Keratinocyte (primary cell): Measurements from ENCODE around the gene FNBP1. TPM values are rescaled to one million over a fixed set of nuclear protein-coding genes. Genes with fewer than 3 reads are reported as not detected.

Experiments
- DNase-seq: peaks from one replicate; pipeline ENCODE4 v3.0.0-alpha.2; 2011; ENCODE audit warnings: low read depth, missing footprints, low spot score
- FAIRE-seq: peaks from 2 replicates; lab custom pipeline; 2011; peaks lifted over from hg19 to GRCh38; lab: Jason Lieb, UNC
- H2AFZ ChIP-seq: 2 replicates; pipeline ENCODE4 v1.6.0; 2012; ENCODE audit warnings: low read length, control low read depth, inconsistent platforms; ENCODE audit not compliant: control insufficient read depth
- H3K27ac ChIP-seq: 2 replicates; pipeline ENCODE4 v1.5.1; 2011; ENCODE audit warnings: low read length; ENCODE audit not compliant: control insufficient read depth, insufficient read depth
- H3K27me3 ChIP-seq: 3 replicates; pipeline ENCODE4 v1.6.0; 2011; ENCODE audit warnings: low read length; ENCODE audit not compliant: control insufficient read depth, insufficient read depth; ENCODE audit errors: extremely low read depth
- H3K36me3 ChIP-seq, 2 experiments: 2 replicates in 1 of 2; 3 replicates in 1 of 2; pipeline ENCODE4 v1.5.1; 2011; ENCODE audit warnings: low read length in 2 of 2, mild to moderate bottlenecking in 1 of 2; ENCODE audit not compliant: control insufficient read depth in 2 of 2, insufficient read depth in 2 of 2; ENCODE audit errors: extremely low read depth in 1 of 2
- H3K4me1 ChIP-seq: 3 replicates; pipeline ENCODE4 v1.5.1; 2011; ENCODE audit warnings: low read length; ENCODE audit not compliant: control insufficient read depth, insufficient read depth; ENCODE audit errors: extremely low read depth
- H3K4me2 ChIP-seq: 3 replicates; pipeline ENCODE4 v1.6.0; 2011; ENCODE audit warnings: low read depth, low read length; ENCODE audit not compliant: control insufficient read depth, insufficient read depth; ENCODE audit errors: extremely low read depth
- H3K4me3 ChIP-seq, 3 experiments: fragments of 200-600 bp in 1 of 3; sonication (generic) in 1 of 3; 2 replicates in 2 of 3; 3 replicates in 1 of 3; pipeline ENCODE4 v1.5.1; 2011 to 2016; ENCODE audit warnings: low read length in 3 of 3, mild to moderate bottlenecking in 3 of 3, control low read depth in 2 of 3, inconsistent platforms in 1 of 3, low read depth in 1 of 3, mixed read lengths in 1 of 3, mixed run types in 1 of 3, moderate library complexity in 1 of 3; ENCODE audit not compliant: control insufficient read depth in 2 of 3, insufficient read depth in 2 of 3; ENCODE audit errors: extremely low read depth in 1 of 3
- H3K79me2 ChIP-seq: 2 replicates; pipeline ENCODE4 v1.6.0; 2012; ENCODE audit warnings: low read length; ENCODE audit not compliant: control insufficient read depth, insufficient read depth
- H3K9ac ChIP-seq: 3 replicates; pipeline ENCODE4 v1.6.0; 2011; ENCODE audit warnings: low read length; ENCODE audit not compliant: control insufficient read depth, insufficient read depth; ENCODE audit errors: extremely low read depth
- H3K9me1 ChIP-seq: 3 replicates; pipeline ENCODE4 v1.6.0; 2011; ENCODE audit warnings: low read length; ENCODE audit not compliant: control insufficient read depth, insufficient read depth; ENCODE audit errors: extremely low read depth
- H3K9me3 ChIP-seq: 2 replicates; pipeline ENCODE4 v1.5.1; 2012; ENCODE audit warnings: low read depth, low read length; ENCODE audit not compliant: control insufficient read depth
- H4K20me1 ChIP-seq: 3 replicates; pipeline ENCODE4 v1.6.0; 2011; ENCODE audit warnings: low read length; ENCODE audit not compliant: control insufficient read depth, insufficient read depth; ENCODE audit errors: extremely low read depth
- CTCF ChIP-seq, 3 experiments: IDR thresholded peaks in 1 of 3; conservative IDR thresholded peaks in 1 of 3; optimal IDR thresholded peaks in 1 of 3; 2 replicates in 2 of 3; 3 replicates in 1 of 3; pipeline versions ENCODE3 to v1.5.1; 2011; ENCODE audit warnings: low read length in 3 of 3, mild to moderate bottlenecking in 3 of 3, moderate library complexity in 2 of 3, control low read depth in 1 of 3, inconsistent platforms in 1 of 3; ENCODE audit not compliant: insufficient read depth in 2 of 3; ENCODE audit errors: extremely low read depth in 1 of 3
- EZH2 ChIP-seq: IDR thresholded peaks from one replicate; pipeline ENCODE4 v1.6.1; 2012; ENCODE audit warnings: inconsistent platforms, mild to moderate bottlenecking, low read length, moderate library complexity
- dilution Hi-C: fragments of 300-500 bp; cut with MboI; formaldehyde crosslinking; loops from one replicate; pipeline ENCODE4 v1.7.0; 2020; ENCODE audit warnings: low sequenced_read_pairs; ENCODE audit not compliant: extremely low pct_ligation_motif_present
- polyA plus RNA-seq, 5 experiments: library from polyadenylated mRNA; depleted of rRNA in 3 of 5; stranded (reverse) in 3 of 5; stranded (forward) in 1 of 5; unstranded in 1 of 5; fragments of >200 nt; gene quantifications; 1 replicate in 1 of 5; 2 replicates in 3 of 5; 3 replicates in 1 of 5; pipeline versions ENCODE4 v1.2.1 to v1.2.3, GENCODE V29; 2011 to 2012; ENCODE audit warnings: missing spikeins in 2 of 5, low read depth in 1 of 5, low replicate concordance in 1 of 5

The FNBP1 gene
- polyA plus RNA-seq, 1 donor (not counting 4 experiments of a cell fraction or from before 2014, with no cell fraction given), result 9.6 TPM

- Histone ChIP-seq H3K36me3 (no peaks in the 10 kb centered on the region), H3K79me2 (no peaks in the 10 kb centered on the region), H2AFZ (no peak overlapping the region), H3K27ac (no peak overlapping the region), H3K9me1 (no peaks in the 10 kb centered on the region), H3K4me2 (no peak overlapping the region), H3K9me3 (no peaks in the 10 kb centered on the region), H4K20me1 (no peaks in the 10 kb centered on the region), H3K9ac (no peak overlapping the region), H3K27me3 (no peaks in the 10 kb centered on the region), H3K4me1 (peaks cover 7% of the 10 kb centered on the region), H3K4me3 (no peak overlapping the region)
- no peak for TF ChIP-seq CTCF (optimal IDR thresholded peaks at IDR 0.05 in 1 of 3, IDR thresholded peaks at IDR 0.05 in 1 of 3, conservative IDR thresholded peaks at IDR 0.05 in 1 of 3; ENCODE audit: extremely low read depth in 1 of 3, insufficient read depth in 2 of 3, low read length in 3 of 3)
- FAIRE-seq (no peak), DNase-seq (no peak)
- dilution Hi-C loops, result no loop called here
These were observed 203.0 kb downstream of the FNBP1 start for GRCh38 chr9:129840034-129840433.

GRCh38 chr9:129839324-129840023 is 203.5 kb downstream of the FNBP1 start:
- FAIRE-seq, result no peak
- Histone ChIP-seq H3K9me3 (no peaks in the 10 kb centered on the region), H3K79me2 (peaks cover 5% of the 10 kb centered on the region), H3K27ac (no peak overlapping the region), H3K4me1 (peaks cover 7% of the 10 kb centered on the region), H3K4me3 (no peak overlapping the region), H2AFZ (no peak overlapping the region), H3K9ac (no peak overlapping the region), H3K9me1 (no peaks in the 10 kb centered on the region), H3K27me3 (no peaks in the 10 kb centered on the region), H3K36me3 (no peaks in the 10 kb centered on the region), H4K20me1 (no peaks in the 10 kb centered on the region), H3K4me2 (no peak overlapping the region)
- TF ChIP-seq CTCF (optimal IDR thresholded peaks at IDR 0.05 in 1 of 3, IDR thresholded peaks at IDR 0.05 in 1 of 3, conservative IDR thresholded peaks at IDR 0.05 in 1 of 3; ENCODE audit: extremely low read depth in 1 of 3, insufficient read depth in 2 of 3, low read length in 3 of 3), result no peak
- no peak for TF ChIP-seq EZH2
- dilution Hi-C loops, result no loop called here
- DNase-seq, result no peak
